ENCODE measurements around the gene MYL3. TPM values are rescaled to one million over a fixed set of nuclear protein-coding genes. Genes with fewer than 3 reads are reported as not detected.

The MYL3 gene
- total RNA-seq, 1 donor from 2014 or later = not detected

DNA sequence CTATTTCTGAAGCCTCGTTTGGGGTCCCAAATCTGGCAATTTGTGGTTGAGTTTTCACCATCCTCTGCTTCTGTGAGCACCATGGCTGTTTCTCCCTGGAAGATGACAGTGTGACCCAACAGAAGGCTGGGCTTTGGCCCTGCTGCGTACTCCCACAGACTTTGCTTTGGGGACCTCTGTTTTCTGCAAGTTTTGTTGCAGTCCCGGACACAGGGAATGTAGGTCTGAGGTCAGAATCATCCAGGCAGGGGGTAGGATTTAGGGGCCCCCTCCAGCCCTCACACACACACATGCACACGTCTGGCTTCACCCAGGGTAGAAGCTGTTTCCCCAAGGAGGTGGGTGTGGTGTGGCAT lies 20.6 kb upstream of the MYL3 start:
- DNase-seq (ENCODE audit: extremely low read depth, low read depth, low spot score) = no peak

DNA sequence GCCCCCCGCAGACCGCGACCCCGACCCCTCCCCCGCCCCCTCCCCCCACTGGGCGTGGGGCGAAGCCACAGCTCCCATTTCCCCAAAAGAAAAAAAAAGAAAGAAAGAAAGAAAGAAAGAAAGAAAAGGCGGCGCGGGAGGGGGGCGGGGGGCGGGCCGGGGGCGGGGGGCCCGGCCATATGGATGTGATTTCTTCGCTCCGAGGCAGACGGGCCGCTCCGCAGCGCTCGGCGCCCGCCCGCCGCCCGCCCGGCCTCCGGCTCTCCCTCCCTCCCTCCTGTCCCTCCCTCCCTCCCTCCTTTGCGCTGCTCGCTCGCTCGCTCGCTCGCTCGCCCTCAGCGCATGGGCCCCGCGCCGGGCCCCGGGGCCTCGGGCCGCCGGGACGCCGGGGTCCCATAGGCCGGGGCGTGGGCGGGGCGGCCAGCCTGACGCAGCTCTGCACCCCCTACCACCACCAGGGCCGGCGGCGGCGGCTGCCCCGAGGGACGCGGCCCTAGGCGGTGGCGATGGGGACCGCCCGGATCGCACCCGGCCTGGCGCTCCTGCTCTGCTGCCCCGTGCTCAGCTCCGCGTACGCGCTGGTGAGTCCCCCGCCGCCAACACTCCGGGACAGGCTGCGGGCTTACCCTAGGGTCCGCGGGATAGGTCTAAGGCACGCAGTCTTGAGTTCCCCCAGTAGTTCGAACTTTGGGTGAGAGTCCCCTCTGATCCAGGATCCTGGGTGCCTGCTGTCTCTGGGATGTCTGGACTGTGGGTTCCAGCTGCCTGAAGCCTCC lies 20.0 kb upstream of the MYL3 start:
- DNase-seq (ENCODE audit: extremely low read depth, low read depth, low spot score) = no peak

DNA sequence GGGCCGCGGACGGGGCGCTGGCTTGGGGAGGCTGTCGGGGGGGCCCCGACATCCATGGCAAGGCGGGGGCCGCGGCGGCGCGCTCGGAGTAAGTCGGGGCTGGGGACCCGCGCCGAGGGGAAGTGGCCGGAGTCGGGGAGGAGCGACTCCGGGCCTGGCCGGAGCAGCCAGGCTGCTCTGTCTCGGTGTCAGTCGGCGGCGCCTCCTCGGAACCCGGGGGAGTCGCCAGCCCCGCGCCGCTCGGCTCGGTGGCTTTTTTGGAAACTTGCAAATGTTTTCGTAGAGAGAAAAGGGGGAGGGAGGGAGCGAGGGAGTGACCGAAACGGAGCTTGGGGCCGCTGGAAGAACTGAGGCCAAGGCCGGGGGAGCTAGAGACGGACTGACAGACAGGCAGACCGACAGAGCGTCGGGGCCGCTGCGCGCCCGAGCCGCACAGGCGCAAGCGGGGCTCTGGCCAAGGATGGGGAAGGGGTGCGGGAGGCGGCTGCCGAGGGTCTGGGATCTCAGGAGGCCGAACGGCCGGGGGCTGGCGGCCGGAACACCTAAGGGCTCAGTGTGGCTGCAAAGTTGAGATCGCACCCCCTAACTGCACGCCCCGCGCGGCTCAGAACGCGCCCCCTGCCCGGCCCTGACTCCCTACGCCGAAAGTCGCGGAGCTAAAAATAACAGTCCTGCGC lies 19.3 kb upstream of the MYL3 start:
- DNase-seq (ENCODE audit: extremely low read depth, low read depth, low spot score) = no peak

DNA sequence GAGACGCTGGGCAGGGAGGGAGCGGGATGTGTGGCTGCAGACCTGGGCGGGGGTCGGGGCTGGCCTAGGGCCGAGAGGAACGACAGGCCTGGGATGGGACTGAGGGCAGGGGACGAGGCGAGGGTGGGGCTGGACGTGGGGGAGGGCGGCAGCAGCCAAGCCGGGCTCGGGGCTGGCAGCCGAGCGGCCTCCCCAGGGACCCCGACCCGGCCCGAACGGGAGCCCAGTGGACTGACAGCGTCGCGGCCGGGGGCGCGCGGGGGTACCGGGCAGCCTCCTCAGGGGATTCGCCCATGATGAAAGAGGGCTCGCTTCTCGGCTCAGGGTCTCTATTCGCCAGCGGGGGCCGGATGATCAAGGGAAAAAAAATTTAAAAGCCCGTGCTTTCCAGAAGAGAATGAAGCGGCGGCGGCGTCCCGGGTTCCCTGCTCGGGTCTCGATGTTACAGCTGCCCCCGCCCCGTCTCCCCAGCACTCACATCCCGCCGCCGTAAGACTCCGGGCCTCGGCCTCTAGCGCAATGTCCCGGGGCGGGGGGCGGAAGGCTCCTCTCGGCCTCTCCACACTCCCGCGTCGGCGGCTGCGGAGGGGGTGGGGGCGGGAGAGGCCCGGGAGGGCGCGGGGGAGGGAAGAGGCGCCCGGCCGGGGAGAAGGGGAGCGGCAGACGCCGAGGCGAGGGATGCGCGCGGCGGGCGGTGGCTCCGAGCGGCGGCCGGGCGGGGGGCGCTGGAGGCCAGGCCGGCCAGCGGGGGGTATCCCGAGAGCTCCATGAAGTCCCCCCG lies 18.5 kb upstream of the MYL3 start:
- DNase-seq (ENCODE audit: extremely low read depth, low read depth, low spot score) = no peak

DNA sequence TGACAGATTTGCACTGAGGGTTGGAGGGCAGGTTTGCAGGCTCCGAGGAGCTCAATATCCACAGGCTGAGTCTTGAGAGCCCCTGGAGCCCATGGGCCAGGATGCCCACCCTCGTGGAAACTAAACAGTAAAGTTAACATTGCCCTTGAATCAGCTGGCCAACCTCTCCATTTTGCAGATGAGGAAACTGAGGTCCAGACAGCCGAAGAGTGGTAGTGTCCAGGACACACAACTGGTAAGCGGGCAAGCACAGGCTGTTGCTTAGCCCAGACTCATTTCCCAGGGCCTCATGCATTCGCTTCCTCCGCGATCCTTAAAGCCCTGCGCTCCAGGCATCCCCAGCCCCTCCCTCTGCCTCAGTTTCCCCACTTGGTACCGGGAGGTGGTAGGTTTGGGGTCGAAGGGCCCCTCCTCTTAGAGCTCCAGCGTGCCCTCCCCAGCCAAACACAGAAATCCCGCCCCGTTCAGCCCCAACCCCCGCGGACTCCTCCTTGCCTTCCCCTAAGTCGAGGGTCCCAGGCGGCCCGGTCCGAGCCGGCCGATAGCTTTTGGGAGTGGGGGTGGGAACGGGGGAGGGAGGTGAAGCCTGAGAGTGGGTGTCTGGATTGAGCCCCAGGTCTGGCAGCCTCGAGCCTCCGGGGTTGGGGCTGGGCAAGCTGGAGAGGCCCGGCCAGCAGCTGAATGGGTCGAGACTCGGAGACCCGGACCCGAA lies 17.8 kb upstream of the MYL3 start:
- no peak for DNase-seq (ENCODE audit: extremely low read depth, low read depth, low spot score)

DNA sequence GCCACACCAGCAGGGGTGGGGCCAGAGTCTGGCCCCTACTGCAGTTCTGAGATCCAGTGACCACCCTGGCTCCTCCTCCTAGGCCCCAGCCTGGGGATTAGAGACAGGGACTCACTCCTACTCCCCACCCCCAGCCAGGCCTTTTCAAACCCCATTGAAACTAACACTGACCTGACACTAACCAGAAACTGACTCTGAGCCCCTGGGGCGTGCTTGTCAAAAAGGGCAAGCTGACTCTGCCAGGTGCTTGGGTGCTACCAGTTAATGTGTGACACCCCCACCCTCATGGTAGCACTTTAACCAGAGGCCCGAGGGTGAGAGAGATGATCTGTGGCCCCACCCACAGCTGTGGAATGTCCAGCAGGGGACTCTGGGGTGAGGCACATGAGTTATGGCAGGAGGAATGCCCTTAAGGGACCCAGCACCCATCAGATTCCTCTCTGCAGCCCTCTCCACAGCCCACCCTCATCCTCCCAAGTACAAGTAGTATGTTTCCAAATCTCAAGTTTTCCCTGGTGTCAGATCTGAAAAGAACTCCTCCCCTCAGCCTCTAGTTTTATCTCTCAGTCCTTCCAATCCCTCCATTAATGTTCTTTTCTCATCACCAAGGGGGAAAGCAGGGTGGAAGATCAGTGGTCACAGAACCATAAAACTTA lies 15.7 kb upstream of the MYL3 start:
- no peak for DNase-seq (ENCODE audit: extremely low read depth, low read depth, low spot score)

DNA sequence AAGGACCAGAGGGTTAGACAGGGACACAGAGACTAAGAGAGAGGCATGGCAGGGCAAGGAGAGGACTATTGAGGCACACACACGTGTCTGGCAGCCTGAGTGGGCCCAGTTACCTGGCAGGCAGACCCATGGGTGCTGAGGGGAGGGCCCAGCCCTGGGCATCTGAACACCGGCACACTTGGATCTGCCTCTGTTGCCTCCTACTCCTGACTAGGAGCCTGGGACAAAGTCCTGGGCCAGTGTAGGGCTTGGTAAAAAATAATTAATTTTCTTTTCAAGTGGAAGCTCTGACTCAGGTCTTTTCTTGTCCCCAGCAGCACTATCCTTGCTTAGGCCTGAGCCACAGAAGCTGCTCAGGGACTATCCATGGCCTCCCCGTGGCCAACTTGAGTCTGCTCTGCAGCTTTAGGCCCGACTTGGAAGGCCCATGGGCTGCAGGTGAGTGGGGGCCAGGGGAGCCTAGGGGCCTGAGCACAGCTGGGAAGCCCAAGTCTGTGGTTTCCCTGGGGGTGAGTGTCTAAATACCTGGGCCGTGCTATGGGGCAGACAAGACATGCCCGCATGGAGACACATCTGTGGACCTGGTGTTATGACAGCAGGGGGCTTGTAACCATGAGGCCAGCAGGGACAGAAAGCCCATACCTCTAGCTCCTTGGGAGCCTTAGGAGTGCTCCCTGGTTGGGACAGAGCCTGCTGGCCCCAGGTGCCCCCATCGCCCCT lies 14.3 kb upstream of the MYL3 start, which contains the start of gene PTH1R:
Gene PTH1R (plus strand): TSS at position 316 of the 720 bp plus-strand sequence. CDS start 5,839 bp downstream, outside the sequence.
- no peak for DNase-seq (ENCODE audit: extremely low read depth, low read depth, low spot score)

DNA sequence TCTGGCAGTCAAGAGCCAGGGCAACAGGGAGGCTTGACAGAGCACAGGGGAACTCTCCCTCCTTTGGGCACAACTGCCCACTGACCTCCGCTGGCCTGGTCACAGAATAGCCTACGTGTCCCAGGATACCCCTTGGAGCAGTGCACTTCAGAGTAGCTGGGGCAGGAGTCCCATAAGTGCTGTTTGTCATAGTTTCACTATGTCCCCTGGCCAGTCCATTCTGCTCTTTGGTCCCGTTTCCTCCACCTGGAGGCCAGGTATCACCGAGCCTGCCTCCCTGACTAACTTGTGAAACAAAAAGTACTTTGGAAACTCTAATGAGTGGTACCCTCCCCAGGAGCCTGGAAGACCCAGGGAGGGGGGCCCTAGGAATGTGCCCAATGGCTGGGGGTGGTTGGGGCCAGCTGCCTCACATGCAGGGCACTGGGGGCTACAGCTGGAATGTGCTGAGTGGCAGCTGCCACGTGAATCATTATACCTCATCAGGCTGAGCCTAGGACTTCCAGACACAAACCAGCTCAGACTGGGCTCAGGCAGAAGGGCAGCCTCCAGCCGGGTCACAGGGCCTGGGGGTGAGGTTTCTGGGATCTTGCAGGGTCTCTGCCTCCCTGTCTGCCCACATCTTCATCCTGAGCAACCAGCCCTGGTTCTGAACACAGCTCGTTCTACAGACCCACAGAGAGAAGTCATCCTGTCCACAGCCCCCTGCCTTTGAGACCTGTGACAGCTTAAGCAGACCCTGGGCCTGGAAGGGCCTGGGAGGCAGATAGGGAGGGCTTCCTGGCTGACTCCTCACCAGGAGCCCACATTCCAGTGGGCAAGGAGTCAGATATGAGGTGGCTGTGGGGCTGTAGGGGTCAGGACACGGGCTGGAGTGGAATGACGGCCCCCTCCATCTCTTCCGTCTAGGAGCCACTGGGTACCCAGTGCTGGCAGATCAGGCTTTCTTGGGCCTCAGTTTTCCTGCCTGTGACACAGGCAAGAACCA lies 13.4 kb upstream of the MYL3 start:
- DNase-seq (ENCODE audit: extremely low read depth, low read depth, low spot score) = no peak

DNA sequence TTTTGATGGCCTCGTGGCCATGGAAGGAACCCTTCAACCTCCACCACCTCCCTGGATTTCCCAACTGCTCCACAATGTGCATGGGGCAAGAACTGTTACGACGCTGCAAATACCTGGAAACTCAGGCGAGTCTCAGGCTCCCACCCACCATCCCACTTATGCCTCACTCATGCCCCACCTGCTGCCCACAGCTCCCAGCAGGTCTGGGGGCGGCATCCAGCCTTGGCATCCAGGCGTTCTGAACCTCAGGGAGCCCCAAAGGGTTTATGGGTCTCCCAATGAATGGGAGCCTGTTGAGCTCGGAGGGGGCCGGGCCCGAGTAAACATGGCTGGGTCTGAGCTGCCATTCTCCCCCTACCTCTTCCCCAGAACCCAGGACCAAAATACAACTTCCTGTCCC lies 12.3 kb upstream of the MYL3 start:
- no peak for DNase-seq (ENCODE audit: extremely low read depth, low read depth, low spot score)

DNA sequence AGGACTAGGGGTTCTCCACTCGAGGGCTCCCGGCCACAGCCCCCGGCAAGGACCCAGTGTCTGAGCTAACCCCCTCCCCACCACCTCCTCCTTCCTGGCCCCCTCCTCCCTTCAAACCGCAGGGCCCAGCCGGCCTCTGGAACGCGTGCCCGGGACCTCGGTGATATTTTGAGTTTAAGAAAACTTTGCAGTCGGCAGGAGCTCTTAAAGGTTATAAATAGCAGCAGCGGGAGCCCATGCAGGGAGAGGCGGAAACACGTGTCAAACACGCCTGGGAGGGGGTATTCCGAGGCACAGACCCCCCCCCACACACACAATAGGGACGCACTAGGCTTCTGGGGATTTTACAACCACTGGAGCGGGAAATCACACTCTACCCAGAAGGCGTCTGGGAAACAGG lies 11.2 kb upstream of the MYL3 start:
- no peak for DNase-seq (ENCODE audit: extremely low read depth, low read depth, low spot score)

DNA sequence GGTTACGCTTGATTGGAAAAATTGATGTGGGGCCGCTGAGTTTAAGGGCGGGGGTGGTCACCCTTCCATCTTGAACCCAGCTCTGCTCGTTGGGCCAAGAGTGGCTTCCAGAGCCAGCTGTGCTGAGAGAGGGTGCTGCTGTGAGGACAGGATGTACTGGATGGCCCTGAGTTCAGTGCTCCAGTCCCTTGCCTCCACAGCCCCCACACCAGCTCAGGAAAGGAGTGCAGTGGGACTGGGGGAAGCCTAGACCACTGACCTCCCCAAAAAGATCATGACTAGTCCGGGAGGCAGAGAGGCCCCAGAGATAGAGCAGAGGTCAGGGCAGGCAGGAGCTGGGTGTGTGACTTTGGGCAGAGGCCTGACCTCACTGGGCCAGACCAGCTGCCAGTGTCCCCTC lies 10.3 kb upstream of the MYL3 start:
- no peak for DNase-seq (ENCODE audit: extremely low read depth, low read depth, low spot score)

DNA sequence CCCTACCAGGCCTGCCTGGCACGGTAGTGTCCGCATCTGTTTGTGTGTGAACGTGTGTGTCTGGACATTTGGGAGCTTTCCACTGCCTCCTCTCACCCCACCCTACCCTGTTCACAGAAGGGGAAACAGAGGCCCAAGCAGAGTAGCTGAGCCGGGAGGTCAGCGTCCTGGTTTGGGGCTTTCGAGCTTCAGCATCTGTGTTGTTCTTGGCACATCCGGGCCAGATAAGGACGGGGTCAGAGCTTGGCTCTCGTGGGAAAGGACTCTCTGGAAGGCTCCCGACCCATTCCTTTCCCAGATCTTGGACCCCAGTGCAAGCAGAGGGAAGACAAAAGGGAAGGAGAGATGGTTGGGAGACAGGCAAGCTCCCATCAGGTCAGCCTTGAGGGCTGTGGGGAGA lies 8.0 kb upstream of the MYL3 start:
- DNase-seq (ENCODE audit: extremely low read depth, low read depth, low spot score) = no peak

DNA sequence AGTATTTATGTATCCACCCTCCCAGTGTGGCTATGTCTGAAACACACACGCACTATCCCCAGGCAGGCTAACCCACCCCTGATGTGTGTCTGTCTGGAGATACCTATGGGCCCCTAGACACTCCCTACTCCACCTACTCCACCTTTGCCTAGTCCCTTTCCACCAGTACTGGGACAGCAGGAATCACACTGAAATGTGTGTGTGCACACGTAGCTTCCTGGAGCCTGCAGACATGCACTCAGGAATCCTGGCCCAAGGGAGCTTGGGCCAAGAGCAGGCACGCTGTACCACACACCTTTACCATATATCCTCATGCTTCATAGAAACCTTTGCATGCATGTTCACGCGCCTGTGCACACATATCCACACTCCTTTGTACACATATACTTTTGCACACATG lies 7.4 kb upstream of the MYL3 start:
- DNase-seq (ENCODE audit: extremely low read depth, low read depth, low spot score) = no peak

DNA sequence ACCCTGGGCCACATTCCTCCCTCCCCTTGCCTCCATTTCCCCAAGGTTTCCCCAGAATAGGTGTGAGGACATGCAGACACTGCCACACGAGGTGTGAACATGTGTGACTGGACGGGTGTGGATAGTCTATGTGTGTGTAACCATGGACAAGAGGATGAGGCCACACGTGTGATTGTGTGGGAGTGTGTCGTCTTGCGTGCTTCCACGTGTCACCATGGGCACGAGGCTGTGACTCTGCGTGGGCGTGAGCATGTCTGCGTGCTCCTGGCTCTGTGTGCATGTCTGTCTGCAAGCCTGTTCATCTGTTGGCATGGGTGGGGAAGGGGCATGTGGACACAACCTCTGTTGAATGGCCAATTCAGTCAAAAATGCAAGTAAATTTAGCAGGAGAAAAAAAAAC lies 6.2 kb upstream of the MYL3 start:
- no peak for DNase-seq (ENCODE audit: extremely low read depth, low read depth, low spot score)

DNA sequence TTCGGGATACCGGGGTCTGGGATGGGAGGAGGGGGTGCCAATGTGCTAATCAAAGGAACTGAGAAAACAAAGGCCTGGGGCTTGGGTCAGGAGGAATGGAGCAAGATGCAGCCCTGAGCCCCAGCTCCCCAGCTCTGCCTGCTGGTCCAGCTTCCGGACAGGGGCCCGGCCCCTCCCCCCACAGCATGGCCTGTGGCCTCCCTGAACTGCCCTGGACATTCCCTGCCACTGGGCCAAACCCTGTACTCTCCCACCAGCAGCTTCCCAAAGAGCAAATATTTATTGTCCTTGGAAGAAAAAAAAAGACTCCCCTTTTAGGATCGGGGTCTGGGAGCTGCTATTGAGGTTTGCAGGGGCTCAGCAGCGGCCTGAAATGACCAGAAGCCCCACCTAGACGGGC lies 5.7 kb upstream of the MYL3 start:
- DNase-seq (ENCODE audit: extremely low read depth, low read depth, low spot score) = no peak

DNA sequence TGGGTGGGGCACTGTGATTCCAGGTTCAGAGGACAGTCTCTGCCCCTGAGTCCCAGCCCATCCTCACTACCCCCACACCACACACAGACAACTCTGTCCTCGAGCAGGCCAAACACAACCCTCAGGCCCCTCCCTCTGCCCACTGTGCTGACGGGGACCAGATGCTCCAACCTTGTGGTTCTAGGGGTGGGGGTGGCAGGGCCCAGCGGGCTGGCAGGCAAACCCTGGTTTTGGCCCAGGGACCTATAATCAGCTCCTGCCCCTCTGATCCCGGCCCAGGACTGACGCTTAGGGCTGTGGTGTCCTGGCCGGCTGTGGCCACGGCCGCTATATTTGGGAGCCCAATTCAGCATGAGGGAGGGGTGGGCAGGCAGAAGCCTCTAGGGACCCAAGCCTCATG lies 5.0 kb upstream of the MYL3 start:
- no peak for DNase-seq (ENCODE audit: extremely low read depth, low read depth, low spot score)

DNA sequence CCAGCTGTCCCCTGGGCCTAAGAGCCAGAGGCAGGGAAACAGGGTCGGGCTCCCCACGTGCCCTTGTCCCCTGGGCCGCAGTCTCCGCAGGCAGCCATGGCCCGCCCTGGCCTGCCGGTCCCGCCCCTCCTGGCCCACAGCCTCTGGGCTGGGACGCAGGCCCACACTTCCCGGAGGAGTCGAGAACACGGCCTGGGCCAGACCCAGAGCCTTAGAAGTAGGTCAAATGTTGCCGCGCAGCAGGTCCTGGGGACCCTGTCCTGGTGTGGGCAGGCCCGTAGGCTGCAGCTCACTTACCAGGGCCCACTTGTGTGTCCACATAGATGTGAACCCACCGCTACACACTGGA lies 4.3 kb upstream of the MYL3 start:
- DNase-seq (ENCODE audit: extremely low read depth, low read depth, low spot score) = no peak

DNA sequence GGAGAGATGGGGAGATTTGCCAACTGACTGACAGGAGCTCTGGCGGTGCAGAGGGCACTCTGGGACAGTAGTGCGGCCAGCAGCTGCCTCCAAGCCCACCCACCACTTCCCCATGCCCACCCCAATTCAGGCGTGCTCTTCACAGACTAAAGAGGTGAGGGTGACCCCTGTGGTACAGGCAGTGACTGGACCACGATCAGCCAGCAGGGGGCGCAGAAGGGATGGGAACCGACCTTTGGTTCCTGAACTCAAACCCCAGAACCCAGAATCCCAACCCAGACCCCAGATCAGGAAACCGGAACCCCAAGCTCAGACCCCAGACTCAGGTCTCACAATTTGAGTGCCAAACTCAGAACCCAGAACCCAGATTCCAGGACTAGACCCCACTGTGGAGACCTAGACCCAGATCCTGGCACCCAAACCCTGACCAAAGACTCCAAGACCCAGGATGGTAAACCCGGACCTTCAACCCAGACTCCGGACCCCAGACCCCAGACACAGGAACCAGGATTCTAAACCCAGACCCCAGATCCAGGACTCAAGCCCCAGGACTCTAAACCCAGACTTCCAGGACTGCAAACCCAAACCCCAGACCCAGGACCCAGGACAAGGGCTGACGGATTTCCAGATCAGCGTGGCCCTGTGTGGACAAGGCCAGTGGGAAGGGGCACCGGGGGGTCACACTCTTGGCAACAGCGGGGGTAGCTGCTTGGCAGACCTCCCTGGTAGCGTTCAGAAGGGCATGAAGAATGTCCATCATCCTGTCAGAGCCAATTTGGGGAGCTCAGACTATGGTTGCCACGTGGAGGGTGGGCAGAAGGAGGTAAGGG lies 3.7 kb upstream of the MYL3 start:
- DNase-seq (ENCODE audit: extremely low read depth, low read depth, low spot score) = no peak
